HG03571 (cell line): ENCODE measurements around the gene KAT7.
A peak's percentile ranks its signal among the peaks of the same experiment; 100 is the strongest.

Experiments
- ATAC-seq: cut with Tn5 transposase; IDR thresholded peaks from one replicate; pipeline ENCODE4 v1.9.1; 2021; ENCODE audit not compliant: unreplicated experiment

Gene KAT7

GRCh38 chr17:49760296-49760695 lies 28.2 kb upstream of the KAT7 start:
- no peak for ATAC-seq

- no peak for ATAC-seq
Observed at GRCh38 chr17:49760932-49761558, 27.4 kb upstream of the KAT7 start.

- ATAC-seq: no peak
Observed at GRCh38 chr17:49762151-49762941, 26.1 kb upstream of the KAT7 start.

DNA sequence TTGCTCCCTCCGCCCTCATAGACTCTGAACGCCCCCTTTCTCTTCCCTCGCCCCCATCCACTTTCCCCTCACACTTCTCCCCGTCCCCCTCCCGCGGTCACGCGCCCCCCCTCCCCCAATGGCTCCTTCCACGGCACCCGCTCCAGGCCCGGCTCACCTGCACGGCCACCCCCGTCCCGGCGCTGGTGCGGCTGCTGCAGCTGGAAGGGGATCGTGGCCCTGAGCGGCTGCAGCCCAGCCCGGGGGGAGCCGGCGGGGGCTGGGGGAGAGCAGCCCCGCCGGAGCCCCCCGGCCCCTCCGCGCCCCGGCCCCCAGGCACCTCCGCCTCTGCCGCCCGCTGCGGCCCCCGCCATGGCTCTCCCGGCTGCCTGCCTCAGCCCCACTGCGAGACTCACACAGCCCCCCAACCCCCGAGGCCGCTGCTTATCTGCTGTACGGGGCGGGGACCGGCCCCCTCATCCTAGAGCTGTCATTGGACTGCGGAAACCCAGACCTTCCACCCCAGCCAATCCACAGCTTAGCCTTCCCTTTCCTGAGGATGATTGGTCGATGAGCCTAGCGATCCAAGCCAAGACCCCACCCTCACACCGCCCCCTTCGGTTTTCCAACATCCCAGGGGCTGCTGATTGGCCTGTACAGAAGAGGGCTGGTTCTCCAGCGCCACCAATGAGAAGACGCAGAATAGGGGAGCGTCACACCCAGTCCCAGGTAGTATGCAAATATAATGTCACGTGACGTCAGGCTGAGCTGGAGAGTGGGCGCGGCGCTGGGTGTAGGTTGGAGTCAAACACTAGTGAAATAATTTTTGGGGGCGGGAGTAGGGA lies 24.5 kb upstream of the KAT7 start, which contains the start of gene FAM117A:
Gene FAM117A, minus strand, starts transcription at position 397 of the 824 bp plus-strand sequence. Its CDS starts 44 bp downstream, at position 353.
- peak; percentile 91 for ATAC-seq

DNA sequence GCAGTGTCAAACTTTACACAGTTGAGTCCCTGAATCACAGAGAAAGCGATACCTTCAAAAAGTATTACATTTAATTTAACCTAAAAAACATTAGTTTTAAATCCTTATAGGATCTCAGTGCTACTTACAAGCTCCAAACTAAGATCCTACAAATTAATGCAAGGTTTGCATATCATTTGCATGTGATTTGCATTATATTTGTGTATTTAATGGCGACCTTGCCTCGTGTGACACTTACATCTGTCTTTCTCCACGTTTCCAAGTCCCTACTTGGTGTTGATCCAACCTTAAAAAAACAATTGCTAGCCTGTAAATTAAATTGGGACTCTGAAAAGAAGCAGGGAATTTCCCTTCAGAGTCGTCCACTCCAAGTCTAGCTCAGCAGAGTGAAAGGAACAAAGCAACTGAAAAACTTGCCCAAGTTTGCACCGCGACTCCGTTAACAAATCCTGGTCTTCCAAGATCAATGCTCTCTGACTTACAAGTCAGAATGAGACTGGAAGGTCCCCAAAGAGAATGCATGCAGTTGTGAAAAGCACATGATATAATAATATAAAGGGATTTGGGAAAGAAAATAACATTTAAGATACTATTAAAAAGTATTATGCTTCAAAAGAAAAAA lies 23.8 kb upstream of the KAT7 start:
- ATAC-seq: no peak

GRCh38 chr17:49766918-49767530 lies 21.5 kb upstream of the KAT7 start:
- ATAC-seq: no peak

- ATAC-seq: no peak
Observed at GRCh38 chr17:49775546-49776260, 12.8 kb upstream of the KAT7 start.

- ATAC-seq: no peak
Observed at GRCh38 chr17:49776551-49777300, 11.8 kb upstream of the KAT7 start.

- ATAC-seq: no peak
Observed at GRCh38 chr17:49777563-49777962, 10.9 kb upstream of the KAT7 start.

- no peak for ATAC-seq
Observed at GRCh38 chr17:49779156-49779738, 9.2 kb upstream of the KAT7 start.

GRCh38 chr17:49779739-49780231 lies 8.7 kb upstream of the KAT7 start:
- no peak for ATAC-seq

GRCh38 chr17:49783071-49783715 lies 5.3 kb upstream of the KAT7 start:
- ATAC-seq: no peak

- ATAC-seq: no peak
Observed at GRCh38 chr17:49783791-49784190, 4.7 kb upstream of the KAT7 start.

DNA sequence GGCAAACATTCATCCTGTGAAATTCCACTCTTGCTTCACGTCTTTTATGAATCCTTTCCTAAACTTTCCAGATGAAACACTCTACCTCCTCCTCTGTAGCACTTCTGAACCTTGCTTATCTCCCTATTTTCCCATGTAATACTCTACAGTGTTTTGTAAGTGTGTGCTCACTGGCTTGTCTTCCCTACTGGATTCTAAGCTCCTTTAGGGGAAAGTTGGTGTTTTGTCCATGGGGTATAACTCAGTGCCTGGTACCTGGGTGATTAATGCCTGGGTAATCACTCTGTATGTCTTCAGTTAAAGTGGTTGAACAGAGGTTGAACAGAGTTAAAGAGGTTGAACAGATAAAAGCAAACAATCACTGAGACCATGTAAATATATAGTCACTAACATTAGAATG lies 3.8 kb upstream of the KAT7 start:
- no peak for ATAC-seq

DNA sequence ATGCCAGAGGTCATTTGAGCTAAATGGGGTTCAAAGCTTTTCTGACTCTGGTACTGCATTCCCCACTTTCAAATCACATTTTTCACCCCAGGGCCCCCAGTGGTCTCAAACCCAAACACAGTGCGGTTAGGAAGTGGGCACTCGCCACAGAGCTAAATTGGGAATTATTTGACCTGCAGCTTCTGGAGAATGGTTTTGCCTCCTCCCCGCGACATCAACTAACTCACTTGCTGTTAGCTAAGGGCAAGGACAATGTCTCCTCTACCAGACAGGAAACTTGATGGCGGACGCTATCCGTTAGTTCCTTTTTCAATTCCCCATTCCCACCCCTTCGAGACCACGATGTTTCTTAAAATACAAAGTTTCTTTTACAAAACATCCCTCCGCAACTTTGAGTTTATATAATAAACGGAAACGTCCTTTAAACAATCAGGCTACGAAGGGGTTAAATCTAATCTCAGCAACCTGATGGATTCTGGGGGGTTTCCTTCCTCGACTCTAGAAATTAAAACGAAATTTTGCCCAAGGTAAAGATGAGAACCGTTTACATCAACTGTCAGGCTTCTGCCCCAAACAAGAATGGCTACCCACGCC lies 500 bp upstream of the KAT7 start:
- no peak for ATAC-seq

- ATAC-seq: no peak
Observed at GRCh38 chr17:49789243-49789578, 730 bp downstream of the KAT7 start.

DNA sequence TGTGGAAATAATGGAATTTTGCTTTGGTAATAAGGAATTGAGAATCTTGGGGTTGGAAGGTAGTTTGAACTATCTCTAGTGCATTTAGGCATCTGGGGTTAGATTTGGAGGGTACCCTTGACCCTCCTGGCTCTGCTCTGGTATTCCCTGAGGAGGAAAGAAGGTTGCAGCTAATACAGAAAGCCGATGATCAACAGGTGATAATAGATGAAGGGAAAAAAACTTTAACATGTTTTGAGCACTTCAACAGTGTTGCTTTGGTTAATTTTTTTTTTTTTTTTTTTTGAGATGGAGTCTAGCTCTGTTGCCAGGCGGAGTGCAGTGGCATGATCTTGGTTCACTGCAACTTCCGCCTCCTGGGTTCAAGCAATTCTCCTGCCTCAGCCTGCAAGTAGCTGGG lies 4.8 kb downstream of the KAT7 start:
- ATAC-seq: no peak

DNA sequence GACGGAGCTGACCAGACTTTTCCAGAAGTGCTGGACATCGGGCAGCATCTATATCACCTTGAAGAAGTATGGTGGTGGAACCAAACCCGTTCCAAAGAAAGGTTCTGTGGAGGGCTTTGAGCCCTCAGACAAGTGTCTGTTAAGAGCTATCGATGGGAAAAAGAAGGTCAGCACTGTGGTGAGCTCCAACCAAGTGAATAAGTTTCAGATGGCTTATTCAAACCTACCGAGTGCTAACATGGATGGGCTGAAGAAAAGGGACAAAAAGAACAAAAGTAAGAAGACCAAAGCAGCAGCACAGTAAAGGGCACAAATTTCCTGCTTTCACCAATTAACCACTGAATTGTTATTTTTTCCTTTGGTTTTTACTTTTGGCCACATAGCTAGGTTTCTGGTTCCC lies 6.9 kb downstream of the KAT7 start:
- ATAC-seq: no peak
